T-helper 2 cell treated with Interferon-gamma antibody and Interleukin-4, amounts not matched to agents 5 μg/mL and 100 μg/mL, for 36 hours (primary cell): Measurements from ENCODE around the gene POMT2.
"Not testable (repeated sequence)": the region's sequence is repeated elsewhere in the genome, so short reads cannot be mapped to it uniquely, and the experiment has no call there.

Source experiments
- DNase-seq: peaks from one replicate; pipeline ENCODE4 v3.0.0; 2021; ENCODE audit warnings: low spot score
- H3K27ac Mint-ChIP-seq: one replicate; pipeline ENCODE4 v1.8.0; 2021; ENCODE audit warnings: mild to moderate bottlenecking, mixed read lengths
- H3K27me3 Mint-ChIP-seq: one replicate; pipeline ENCODE4 v1.8.0; 2021; ENCODE audit warnings: low read depth, mixed read lengths
- H3K36me3 Mint-ChIP-seq: one replicate; pipeline ENCODE4 v1.8.0; 2021; ENCODE audit warnings: low read depth, mixed read lengths
- H3K4me1 Mint-ChIP-seq: one replicate; pipeline ENCODE4 v1.8.0; 2021; ENCODE audit warnings: low read depth, mixed read lengths
- H3K4me3 Mint-ChIP-seq: one replicate; pipeline ENCODE4 v1.8.0; 2022; ENCODE audit warnings: mild to moderate bottlenecking, moderate library complexity, mixed read lengths
- H3K9me3 Mint-ChIP-seq: one replicate; pipeline ENCODE4 v1.8.0; 2021; ENCODE audit warnings: mixed read lengths

Gene POMT2

GRCh38 chr14:77338302-77338701 lies 17.6 kb upstream of the POMT2 start:
- no peak overlapping the region for H3K4me3 Mint-ChIP-seq
- H3K36me3 Mint-ChIP-seq, result peaks cover 10% of the 10 kb centered on the region
- no peak overlapping the region for H3K27ac Mint-ChIP-seq
- H3K27me3 Mint-ChIP-seq, result no peaks in the 10 kb centered on the region
- no peaks in the 10 kb centered on the region for H3K9me3 Mint-ChIP-seq
- H3K4me1 Mint-ChIP-seq, result no peaks in the 10 kb centered on the region
- DNase-seq, result no peak

GRCh38 chr14:77337880-77338279 lies 17.2 kb upstream of the POMT2 start:
- no peak for DNase-seq
- H3K4me1 Mint-ChIP-seq, result no peaks in the 10 kb centered on the region
- no peak overlapping the region for H3K27ac Mint-ChIP-seq
- no peak overlapping the region for H3K4me3 Mint-ChIP-seq
- peaks cover 8% of the 10 kb centered on the region for H3K36me3 Mint-ChIP-seq
- H3K9me3 Mint-ChIP-seq, result no peaks in the 10 kb centered on the region
- no peaks in the 10 kb centered on the region for H3K27me3 Mint-ChIP-seq

- H3K36me3 Mint-ChIP-seq, H3K27me3 Mint-ChIP-seq, H3K4me1 Mint-ChIP-seq, H3K27ac Mint-ChIP-seq, H3K4me3 Mint-ChIP-seq, H3K9me3 Mint-ChIP-seq, DNase-seq: not testable (repeated sequence)
Measured at GRCh38 chr14:77337255-77337654, 16.6 kb upstream of the POMT2 start.

GRCh38 chr14:77335576-77335975 lies 14.9 kb upstream of the POMT2 start:
- Mint-ChIP-seq H3K27ac (no peak overlapping the region), H3K4me3 (no peak overlapping the region), H3K27me3 (no peaks in the 10 kb centered on the region), H3K9me3 (no peaks in the 10 kb centered on the region), H3K4me1 (no peaks in the 10 kb centered on the region), H3K36me3 (no peaks in the 10 kb centered on the region)
- DNase-seq, result no peak

- Mint-ChIP-seq H3K4me1 (no peaks in the 10 kb centered on the region), H3K27me3 (no peaks in the 10 kb centered on the region), H3K36me3 (no peaks in the 10 kb centered on the region), H3K27ac (no peak overlapping the region), H3K4me3 (no peak overlapping the region), H3K9me3 (no peaks in the 10 kb centered on the region)
- no peak for DNase-seq
Measured at GRCh38 chr14:77329872-77330271, 9.2 kb upstream of the POMT2 start.

- Mint-ChIP-seq H3K27me3 (no peaks in the 10 kb centered on the region), H3K36me3 (no peaks in the 10 kb centered on the region), H3K4me3 (no peak overlapping the region), H3K9me3 (no peaks in the 10 kb centered on the region), H3K27ac (no peak overlapping the region), H3K4me1 (peaks cover 7% of the 10 kb centered on the region)
- no peak for DNase-seq
Measured at GRCh38 chr14:77327111-77327510, 6.4 kb upstream of the POMT2 start.

- no peaks in the 10 kb centered on the region for H3K27me3 Mint-ChIP-seq
- H3K4me1 Mint-ChIP-seq, result peaks cover 12% of the 10 kb centered on the region
- H3K9me3 Mint-ChIP-seq, result no peaks in the 10 kb centered on the region
- no peak for DNase-seq
- H3K4me3 Mint-ChIP-seq, result no peak overlapping the region
- H3K27ac Mint-ChIP-seq, result no peak overlapping the region
- no peaks in the 10 kb centered on the region for H3K36me3 Mint-ChIP-seq
Measured at GRCh38 chr14:77325746-77326094, 5.0 kb upstream of the POMT2 start.

- no peaks in the 10 kb centered on the region for H3K36me3 Mint-ChIP-seq
Measured at GRCh38 chr14:77324816-77325745, 4.4 kb upstream of the POMT2 start.

GRCh38 chr14:77324289-77324688 lies 3.6 kb upstream of the POMT2 start:
- Mint-ChIP-seq H3K27me3 (no peaks in the 10 kb centered on the region), H3K27ac (no peak overlapping the region), H3K4me1 (peaks cover 20% of the 10 kb centered on the region), H3K36me3 (no peaks in the 10 kb centered on the region), H3K4me3 (no peak overlapping the region), H3K9me3 (no peaks in the 10 kb centered on the region)
- no peak for DNase-seq

More at GRCh38 chr14:77324816-77325745, 4.4 kb upstream of the POMT2 start:
- no peaks in the 10 kb centered on the region for H3K9me3 Mint-ChIP-seq
- H3K27me3 Mint-ChIP-seq, result no peaks in the 10 kb centered on the region
- H3K27ac Mint-ChIP-seq, result no peak overlapping the region
- DNase-seq, result no peak
- H3K4me3 Mint-ChIP-seq, result no peak overlapping the region
- H3K4me1 Mint-ChIP-seq, result peaks cover 14% of the 10 kb centered on the region

- H3K36me3 Mint-ChIP-seq, result no peaks in the 10 kb centered on the region
- no peaks in the 10 kb centered on the region for H3K9me3 Mint-ChIP-seq
- H3K4me1 Mint-ChIP-seq, result peaks cover 23% of the 10 kb centered on the region
- no peak overlapping the region for H3K27ac Mint-ChIP-seq
- DNase-seq, result no peak
- H3K4me3 Mint-ChIP-seq, result no peak overlapping the region
- H3K27me3 Mint-ChIP-seq, result no peaks in the 10 kb centered on the region
Measured at GRCh38 chr14:77323571-77323970, 2.9 kb upstream of the POMT2 start.

GRCh38 chr14:77322951-77323350 lies 2.3 kb upstream of the POMT2 start:
- Mint-ChIP-seq H3K36me3 (no peaks in the 10 kb centered on the region), H3K9me3 (no peaks in the 10 kb centered on the region), H3K4me3 (no peak overlapping the region), H3K27me3 (no peaks in the 10 kb centered on the region), H3K27ac (no peak overlapping the region), H3K4me1 (peaks cover 23% of the 10 kb centered on the region)
- DNase-seq, result no peak

- H3K27ac Mint-ChIP-seq, result peak overlapping the region; percentile 98
- H3K9me3 Mint-ChIP-seq, result no peaks in the 10 kb centered on the region
- peaks cover 23% of the 10 kb centered on the region for H3K4me1 Mint-ChIP-seq
- no peaks in the 10 kb centered on the region for H3K36me3 Mint-ChIP-seq
- no peak for DNase-seq
- H3K4me3 Mint-ChIP-seq, result peak overlapping the region; percentile 93
- no peaks in the 10 kb centered on the region for H3K27me3 Mint-ChIP-seq
Measured at GRCh38 chr14:77322250-77322902, 1.7 kb upstream of the POMT2 start.

GRCh38 chr14:77319422-77319821 lies 1.3 kb downstream of the POMT2 start:
- Mint-ChIP-seq H3K27ac (no peak overlapping the region), H3K9me3 (no peaks in the 10 kb centered on the region), H3K4me3 (peak overlapping the region; percentile 87), H3K27me3 (no peaks in the 10 kb centered on the region), H3K4me1 (peaks cover 23% of the 10 kb centered on the region), H3K36me3 (no peaks in the 10 kb centered on the region)
- no peak for DNase-seq

- not testable (repeated sequence) for H3K27me3 Mint-ChIP-seq, DNase-seq, H3K4me3 Mint-ChIP-seq, H3K9me3 Mint-ChIP-seq, H3K36me3 Mint-ChIP-seq, H3K27ac Mint-ChIP-seq
- H3K4me1 Mint-ChIP-seq, result peaks cover 23% of the 10 kb centered on the region
Measured at GRCh38 chr14:77318756-77319155, 1.9 kb downstream of the POMT2 start.
